SIG-M5 (cell line): Measurements from ENCODE around the gene FAM83D.
A peak's percentile ranks its signal among the peaks of the same experiment; 100 is the strongest.
"Not testable (repeated sequence)": the region's sequence is repeated elsewhere in the genome, so short reads cannot be mapped to it uniquely, and the experiment has no call there.

Source experiments
- DNase-seq: peaks from one replicate; lab custom pipeline; 2025; lab: John Stamatoyannopoulos, UW

The FAM83D gene

DNA sequence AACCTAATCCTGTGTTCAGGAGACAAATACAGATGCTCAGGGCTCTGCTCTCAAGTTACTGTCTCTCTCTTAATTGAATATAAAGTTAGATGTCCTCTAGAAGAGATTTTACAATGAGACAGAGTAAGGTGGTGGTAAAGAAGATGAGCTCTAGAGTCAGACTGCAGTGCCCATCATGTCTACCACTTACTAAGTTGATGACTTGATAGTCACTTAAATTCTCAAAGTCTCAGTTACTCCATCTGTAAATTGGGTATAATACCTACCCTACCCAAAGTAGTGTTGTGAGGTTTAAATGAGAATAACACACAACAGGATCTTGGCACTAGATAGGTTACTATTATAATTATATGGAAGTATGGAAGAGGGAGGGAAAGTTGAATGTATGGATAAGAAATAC, 37.5 kb downstream of the FAM83D start:
- no peak for DNase-seq

DNA sequence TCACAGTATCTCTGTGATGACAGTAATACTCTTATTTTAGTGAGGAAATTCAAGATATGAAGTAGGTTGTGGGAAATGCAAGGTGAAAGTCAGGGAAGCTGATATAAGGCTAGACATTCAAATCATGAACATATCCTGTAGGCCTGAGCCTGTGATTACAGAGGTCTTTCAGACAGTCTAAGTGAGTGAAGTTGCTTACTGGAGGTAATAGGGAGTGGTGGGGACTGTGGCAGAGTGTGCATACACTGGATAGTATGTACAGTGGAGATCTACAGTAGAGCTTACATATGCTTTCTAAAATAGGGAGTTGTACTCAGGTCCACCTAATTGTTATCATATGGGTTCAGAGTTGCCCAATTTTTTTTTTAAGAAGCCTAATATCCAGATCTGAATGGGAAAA, 39.0 kb downstream of the FAM83D start:
- no peak for DNase-seq

DNA sequence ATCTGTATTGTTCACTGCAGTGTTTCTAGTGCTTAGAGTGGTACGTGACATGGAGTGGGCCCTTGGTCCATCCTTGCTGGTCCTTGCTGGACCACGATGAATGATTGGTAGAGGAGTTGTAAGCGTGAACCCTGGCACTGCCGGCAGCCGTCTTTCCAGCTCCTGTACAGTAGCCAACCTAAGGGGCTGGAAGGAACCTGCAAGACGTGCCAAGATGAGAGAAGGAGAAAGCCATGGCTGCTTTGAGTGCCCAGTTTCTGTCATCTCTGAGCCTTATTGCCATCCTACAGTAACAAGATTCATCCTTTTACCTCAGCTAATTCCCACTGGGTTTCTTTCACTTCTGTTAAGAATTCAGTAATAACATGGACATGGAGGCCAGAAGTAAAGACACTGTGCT, 41.9 kb downstream of the FAM83D start:
- DNase-seq = no peak

DNA sequence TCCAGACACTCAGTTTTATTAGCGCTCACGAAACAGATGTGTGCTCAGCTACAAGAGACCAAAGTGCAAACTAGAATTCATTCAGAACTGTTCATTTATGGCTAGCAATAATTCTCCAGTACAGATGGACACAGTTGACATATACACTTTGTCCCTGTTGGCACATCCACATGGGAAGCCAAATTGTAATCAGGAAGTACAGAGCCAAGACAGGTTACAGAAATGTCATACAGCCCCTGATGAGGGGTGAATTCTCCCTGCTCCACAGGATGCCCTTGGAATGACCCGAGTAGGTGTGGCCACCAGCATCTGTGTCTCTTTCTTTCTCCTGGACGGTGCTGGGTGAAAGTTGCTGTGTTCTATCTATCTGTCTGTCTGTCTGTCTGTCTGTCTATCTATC, 43.5 kb downstream of the FAM83D start:
- no peak for DNase-seq

DNA sequence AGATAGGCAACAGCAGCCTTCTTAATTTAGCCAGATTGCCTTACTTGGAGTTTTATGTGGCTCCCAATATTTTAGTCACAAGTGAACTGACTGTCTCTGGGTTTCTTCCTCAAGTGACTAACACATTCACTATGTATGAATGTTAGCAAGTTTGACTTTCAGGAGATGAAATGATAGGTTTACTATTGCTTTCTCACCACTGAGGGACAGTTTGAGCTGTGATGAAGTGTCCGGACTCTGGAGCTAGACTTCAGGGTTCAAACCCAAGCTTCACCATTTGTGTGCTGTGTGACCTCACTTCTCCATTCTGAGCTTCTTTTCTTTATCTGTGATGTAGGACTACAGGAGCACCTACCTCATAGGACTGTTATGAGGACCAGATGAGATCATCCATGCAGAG, 44.1 kb downstream of the FAM83D start:
- no peak for DNase-seq

DNA sequence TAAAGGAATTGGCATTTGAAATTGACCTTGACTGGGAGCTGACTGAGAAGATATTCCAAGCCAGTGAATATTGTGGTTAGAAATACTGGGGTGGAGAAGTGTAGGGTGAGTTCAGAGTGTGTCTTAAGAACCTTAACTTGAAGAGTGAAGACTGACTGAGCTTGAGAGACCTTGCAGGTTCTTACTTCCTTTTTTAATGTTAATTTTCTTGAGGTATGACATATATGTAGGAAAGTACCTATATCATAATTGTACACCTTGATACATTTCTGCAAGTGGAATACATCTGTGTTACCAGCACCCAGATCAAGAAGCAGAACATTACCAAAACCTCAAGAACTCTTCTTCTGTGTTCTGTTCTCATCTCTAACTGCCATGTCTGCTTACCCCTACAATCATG, 46.9 kb downstream of the FAM83D start:
- DNase-seq = no peak

DNA sequence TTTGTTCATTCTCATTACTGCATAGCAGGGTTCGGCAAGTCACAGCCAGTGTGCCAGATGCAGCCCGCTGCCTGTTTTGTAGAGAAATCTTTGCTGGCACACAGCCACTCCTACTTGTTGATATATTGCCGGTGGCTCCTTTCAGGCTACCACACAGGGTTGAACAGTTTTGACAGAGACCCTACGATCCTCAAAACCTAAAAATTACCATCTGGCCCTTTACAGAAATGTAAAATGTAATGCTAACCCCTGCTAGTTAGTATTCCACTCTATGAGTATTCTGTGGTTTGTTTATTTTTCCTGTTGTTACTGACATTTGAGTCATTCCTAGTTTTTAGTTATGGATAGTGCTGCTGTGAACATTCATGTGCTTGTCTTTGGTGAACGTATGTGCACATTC, 47.4 kb downstream of the FAM83D start:
- DNase-seq = no peak

DNA sequence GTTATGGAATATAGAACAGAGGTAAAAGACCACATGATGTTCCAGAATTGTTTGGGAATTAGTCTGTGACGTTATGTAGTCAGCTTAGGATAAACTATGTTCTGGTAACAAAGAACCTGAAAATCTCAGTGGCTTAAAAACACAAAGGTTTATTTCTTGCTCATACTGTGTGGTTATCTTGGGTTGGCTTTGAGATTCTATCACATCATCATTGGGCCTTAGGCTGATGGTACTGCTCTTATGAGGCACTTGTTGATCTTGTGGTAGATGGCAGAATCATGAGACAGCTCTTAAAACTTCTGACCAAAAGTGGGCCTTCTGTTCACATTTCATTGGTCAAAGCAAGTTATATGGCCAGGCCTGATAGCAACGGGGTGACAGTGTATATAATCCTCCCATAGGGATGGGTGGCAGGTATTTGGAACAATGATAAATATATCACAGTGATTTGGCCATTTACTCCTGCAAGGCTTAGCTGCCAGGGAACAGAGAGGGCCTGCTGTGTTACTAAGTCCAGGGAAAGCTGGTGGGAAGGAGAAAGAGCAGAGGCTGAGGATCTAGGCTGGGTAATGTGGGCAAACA, 49.4 kb downstream of the FAM83D start:
- no peak for DNase-seq

DNA sequence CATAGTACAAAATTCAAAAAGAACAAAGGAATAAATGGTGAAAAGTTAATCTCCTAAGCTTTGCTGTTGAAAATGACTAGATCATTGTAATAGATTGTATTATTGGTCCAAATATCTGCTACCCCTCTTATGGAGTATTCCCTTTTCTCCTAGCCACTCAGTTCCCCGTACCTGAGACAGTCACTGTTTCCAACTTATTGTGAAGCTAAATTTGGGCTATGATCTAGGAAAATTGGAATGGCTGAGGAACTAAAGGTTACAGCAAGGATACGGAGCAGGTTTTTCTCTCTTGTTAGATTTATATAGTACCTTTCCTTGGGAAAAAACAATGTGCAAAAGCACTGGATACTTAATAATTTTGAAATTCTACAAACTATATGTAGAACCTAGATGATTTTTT, 53.2 kb downstream of the FAM83D start:
- no peak for DNase-seq

DNA sequence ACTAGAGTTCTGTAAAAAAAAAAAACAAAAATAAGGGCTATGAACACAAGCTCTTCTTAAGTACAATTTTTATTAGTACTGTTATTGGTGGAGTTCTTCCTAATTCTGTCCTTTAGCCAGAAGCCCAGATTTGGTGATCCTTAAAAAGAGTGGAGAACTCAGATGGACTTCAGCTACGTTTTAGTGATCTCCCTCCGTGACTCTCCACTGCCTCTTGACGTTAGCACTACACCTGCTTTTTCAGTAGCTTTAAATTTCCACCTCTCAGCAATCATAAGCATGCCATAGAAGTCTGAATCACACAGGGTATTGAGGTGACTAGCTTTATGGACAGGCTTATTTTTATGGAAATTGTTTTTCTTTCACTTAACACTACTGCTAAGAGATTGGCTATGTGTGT, 53.6 kb downstream of the FAM83D start:
- DNase-seq = no peak

DNA sequence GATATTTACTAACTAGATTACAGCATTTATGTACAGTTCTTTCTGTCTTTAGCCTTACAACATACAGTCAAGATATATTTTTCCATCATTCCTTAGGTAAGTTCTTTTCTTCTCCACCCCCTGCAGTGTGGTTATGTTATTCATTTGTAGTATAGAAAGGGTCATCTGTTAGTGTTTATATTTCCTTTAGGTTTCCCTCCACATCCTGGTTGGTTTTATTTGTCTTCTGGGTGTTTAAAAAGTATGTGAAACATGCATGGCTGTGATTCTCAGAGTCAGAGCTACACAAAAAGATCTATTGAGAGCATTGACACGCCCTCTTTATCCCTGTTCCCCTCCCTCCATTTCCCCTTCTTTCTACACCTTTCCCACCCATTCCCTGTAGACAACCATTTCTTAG, 56.1 kb downstream of the FAM83D start:
- no peak for DNase-seq

DNA sequence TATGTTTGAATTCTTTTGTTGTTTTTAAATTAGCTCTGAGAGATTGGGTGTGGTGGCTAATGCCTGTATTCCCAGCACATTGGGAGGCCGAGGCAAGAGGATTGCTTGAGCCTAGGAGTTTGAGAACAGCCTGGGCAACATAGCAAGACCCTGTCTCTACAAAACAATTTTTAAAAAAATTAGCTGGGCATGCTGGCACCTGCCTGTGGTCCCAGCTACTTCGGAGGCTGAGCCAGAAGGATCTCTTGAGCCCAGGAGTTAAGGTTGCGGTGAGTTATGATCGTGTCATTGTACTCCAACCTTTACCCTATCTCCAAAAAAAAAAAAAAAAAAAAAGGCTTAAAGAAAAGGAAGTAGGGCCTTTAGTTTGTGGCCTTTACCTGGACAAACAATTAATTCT, 58.8 kb downstream of the FAM83D start:
- no peak for DNase-seq

DNA sequence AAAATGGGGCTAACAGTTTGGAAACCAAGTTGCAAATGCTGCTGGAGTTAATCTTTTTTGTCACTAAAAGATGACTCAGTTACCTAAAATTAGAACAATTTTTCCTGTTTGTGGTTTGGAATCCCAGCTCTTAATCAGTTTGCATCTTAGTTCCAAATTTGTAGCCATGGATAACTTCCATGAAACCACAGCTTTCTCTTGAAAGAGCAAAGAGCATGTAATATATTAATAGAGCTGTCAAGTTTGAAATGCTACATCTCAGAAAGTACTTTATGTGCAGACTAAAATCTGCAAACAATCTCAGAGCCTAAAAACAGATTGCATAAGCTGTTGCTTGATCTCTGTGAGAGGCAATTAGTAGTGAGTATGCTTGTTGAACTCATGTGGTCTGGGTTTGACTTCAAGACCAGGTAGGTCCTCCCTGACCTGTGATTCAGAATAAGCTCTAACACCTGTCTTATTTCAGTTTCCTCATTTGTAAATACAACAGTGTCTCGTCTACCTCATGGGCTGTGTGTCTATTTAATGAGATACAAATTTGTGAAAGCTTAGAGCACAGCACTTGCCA, 59.5 kb downstream of the FAM83D start:
- DNase-seq = no peak

DNA sequence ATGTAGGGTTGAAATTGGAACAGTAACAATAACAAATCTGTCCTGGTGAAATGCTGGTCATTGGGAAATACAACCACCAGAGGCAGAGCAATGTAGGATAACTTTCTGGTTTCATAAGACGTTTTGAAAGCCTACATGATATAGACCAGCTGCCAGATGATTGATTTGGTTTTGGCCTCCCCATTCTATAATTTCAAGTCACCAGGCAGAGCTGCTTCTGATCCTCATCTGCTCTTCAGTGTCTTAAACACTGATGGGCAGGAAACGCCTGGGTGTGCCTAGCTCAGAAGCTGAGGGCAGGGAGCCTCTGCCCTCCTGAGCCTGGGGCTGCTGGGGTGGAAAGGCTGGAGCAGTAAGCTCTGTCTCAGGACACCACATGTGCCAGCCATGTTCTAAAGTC, 60.4 kb downstream of the FAM83D start:
- DNase-seq = no peak

DNA sequence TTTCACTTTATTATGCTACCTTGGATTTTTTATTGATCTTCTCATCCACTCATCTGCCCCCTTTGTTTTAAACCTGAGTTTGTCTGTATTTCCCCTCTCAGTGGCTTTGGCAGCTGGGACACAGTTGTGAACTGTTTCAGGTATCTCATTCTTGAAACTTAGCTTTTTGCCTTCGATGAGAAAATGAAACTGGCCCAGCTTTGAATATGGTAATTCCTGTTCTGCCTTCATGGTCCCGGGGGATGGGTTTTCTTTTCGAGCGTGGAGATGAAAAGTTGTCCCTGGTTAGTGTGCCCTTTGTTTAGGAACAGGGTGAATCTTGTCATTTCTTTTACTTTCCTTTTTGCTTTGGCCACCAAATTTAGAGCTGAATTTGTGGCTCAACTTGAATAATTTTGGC, 61.6 kb downstream of the FAM83D start:
- DNase-seq = no peak

DNA sequence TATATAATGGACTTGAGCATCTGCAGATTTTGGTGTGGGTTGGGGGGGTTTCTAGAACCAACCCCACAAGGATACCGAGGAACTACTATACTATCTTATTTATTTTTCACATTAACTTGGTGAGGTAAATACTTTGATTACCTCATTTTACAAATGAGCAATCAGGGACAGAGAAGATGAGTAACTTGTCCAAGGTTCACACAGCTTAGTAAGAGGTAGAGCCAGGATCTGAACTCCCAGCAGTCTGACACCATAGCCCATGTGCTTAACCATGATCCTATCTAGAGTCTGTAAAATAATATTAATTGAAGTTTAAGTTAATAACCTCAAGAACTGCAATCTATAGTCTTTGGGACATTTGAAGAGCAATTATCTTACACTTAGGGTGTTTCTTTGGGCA, 64.5 kb downstream of the FAM83D start:
- DNase-seq = no peak

DNA sequence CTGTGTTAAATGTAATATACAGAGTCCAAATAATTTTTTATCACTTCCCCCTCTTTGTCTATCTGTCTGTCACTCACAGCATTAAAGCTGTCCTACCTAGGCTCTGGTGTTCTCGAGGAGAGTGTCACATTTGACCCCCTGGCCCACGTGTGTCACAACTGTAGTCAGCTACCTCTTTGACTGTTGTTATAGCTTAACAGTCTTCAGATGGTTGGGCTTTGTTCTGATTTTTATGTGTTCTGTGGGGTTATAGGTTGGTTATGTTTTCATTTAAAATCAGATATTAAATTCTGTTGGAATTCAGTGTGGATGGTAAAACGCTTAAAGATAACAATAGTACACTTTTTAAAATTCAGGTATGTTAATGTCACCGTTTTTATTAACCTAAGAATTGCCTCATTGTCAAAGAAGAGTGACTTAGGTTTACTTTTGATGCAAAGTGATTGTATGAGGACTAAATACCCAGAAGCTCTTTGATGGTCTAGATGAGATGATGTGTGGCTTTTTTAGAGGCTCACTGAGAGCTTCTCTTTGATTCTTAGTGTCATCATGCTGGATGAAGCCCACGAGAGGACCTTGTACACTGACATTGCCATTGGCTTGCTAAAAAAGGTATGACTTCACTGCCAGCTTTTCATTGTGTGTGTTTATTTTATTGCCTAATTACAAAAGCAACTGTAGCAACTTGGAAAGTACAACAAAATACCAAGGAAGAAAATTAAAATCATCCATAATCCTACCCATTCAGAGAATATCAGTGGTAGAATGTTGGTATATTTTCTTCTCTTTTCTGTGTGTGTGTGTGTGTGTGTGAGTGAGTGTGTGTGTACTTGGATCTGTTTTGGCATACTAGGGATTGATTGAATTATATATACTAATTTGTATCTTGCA, 65.8 kb downstream of the FAM83D start:
- DNase-seq = no peak

DNA sequence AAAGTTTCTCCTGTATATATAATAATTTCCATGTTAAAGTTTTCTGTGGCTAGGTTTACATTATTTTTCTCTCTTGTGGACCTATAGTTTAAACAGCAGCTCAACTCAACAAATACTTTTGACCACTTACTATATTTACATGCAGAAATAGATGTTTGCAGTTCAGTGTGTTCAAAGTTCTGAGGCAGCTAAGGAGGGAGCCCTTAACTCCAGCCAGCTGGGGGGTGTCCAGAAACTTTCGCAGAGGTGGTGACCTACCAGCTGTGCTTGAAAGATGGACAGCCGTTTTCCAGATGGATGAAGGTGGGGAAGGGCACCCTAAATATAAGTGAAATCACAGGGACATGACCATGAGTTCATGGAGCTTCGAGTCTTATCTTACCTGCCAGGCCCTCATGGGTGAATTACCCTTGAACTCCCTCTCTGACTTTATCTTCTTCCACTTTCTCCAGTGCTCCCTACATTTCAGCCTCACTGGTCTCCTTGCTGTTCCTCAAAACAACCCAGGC, 69.4 kb downstream of the FAM83D start:
- no peak for DNase-seq

DNA sequence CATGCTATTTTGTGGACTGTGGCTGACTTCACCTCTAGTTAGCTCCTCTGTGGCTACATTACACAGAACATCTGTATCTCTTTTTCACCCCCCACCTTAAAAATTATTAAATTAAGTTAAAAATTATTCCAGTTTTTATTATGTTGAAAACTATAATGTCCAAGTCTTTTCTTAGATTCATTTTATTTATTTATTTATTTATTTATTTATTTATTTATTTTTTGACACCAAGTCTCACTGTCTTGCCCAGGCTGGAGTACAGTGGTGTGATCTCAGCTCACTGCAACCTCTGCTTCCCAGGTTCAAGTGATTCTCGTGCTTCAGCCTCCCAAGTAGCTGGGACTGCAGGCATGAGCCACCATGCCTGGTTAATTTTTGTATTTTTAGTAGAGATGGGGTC, 70.6 kb downstream of the FAM83D start:
- DNase-seq = not testable (repeated sequence)

DNA sequence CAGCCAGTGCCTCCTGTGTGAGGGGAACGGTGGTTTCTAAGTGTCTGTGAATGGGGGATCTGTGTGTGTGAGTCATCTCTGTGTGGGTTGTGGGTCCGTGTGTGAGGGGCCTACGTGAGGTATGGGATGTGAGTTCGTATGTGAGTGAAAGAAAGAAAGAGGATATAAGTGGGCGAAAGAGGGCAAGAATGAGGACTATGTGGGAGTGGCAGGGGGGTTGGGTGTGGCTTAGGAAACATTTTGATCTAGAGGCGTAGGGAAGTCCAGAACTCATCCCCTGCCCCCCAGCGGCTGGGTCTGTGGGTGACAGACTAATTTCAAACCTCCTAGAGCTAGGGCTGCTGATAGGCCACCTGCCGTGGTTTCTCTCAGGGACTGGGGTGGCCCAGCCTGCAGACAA, 71.4 kb downstream of the FAM83D start:
- DNase-seq = peak; percentile 36

DNA sequence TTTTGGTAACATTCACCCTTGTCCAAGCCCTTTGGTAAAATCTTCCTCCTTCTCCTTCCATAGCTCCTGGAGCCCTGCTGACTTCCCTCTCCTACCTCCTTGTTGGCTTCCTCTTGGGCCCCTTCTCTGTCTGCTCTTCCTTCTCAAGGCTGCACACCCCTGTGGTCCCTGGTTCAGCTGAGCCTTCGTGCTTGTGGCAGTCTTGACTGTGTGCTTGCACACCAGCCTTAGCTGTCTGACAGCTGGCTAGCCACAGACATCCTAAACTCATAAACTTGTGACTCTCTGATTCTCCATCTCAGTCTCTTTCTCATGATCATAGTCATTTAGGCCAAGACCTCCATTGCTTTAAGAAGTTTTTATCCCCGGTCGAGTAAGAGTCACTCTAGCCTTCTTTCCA, 73.0 kb downstream of the FAM83D start:
- no peak for DNase-seq

DNA sequence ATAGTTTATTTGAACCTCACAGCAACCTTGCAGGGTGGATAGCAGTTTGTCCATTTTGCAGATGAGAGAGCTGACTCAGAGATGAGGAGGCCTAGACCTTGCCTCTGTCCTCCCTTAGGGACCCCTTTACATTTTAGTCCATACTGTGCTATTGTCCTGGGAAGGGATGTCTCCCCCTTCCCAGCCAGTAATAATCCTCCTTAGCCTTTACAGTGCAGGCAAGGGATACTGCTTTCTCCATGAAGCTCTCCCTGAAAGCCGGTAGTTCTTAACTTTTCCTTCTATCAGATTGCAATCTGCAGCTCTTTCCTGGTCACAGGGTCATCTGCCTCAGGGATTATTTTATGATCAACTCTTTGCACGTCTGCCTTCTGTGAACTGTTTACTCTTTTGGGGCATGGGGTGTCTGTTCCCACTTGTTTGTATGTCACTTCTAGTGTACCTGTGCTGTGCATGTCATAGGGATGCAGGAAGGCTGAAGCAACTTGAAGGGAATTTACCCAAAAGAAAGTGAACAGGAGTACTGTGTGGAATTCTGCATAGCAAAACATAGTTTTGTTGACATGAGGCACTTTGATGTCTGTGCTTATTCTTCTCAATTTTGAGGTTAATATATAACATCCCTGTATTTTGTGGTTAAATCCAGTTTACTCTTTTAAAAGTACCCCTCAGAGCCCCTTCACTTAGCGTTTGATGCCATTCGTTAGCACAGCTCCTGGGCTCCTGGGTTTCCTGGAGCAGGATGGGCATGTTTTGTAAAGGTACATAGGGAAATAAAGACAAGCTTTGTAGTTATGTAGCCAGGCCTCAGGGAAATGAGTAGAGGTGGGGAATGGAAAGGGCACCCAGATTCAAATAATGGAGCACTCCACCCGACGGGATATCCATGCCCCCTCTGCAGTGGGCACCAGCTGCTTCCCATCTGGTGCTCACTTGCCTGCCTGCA, 74.0 kb downstream of the FAM83D start:
- no peak for DNase-seq
